ENCODE measurements around the gene HOXB3.

GRCh38 chr17:48579760-48580554, 10.1 kb downstream of the HOXB3 start:
- no peak for TF ChIP-seq CTCF (IDR thresholded peaks at IDR 0.05)
- no peak for TF ChIP-seq EZH2phosphoT487 (IDR thresholded peaks at IDR 0.05)
- TF ChIP-seq EZH2 (IDR thresholded peaks at IDR 0.05), result peak; percentile 55

All from neural progenitor cell (in vitro differentiated cells).